ENCODE results near the gene PCP4L1.

PCP4L1 gene

GRCh38 chr1:161285521-161285920 lies 27.0 kb downstream of the PCP4L1 start:
- in situ Hi-C loops (cut with HindIII; ENCODE audit: low pct_ligation_motif_present, low sequenced_read_pairs), result no loop called here
- H3K27me3 ChIP-seq (replicated peaks), result peaks cover 17% of the 10 kb centered on the region
- TF ChIP-seq CTCF (IDR thresholded peaks at IDR 0.05; ENCODE audit: low read depth, low read length, missing control alignments), result no peak
- no peak overlapping the region for H3K27ac ChIP-seq
- no peaks in the 10 kb centered on the region for H3K36me3 ChIP-seq (replicated peaks)
- DNase-seq, result no peak
- no peak overlapping the region for H3K4me3 ChIP-seq (ENCODE audit: low read depth, low read length)

GRCh38 chr1:161287482-161288054 lies 29.0 kb downstream of the PCP4L1 start:
- peaks cover 17% of the 10 kb centered on the region for H3K27me3 ChIP-seq (replicated peaks)
- no peak overlapping the region for H3K4me3 ChIP-seq (ENCODE audit: low read depth, low read length)
- in situ Hi-C loops (cut with HindIII; ENCODE audit: low pct_ligation_motif_present, low sequenced_read_pairs), result no loop called here
- no peak overlapping the region for H3K27ac ChIP-seq
- no peaks in the 10 kb centered on the region for H3K36me3 ChIP-seq (replicated peaks)
- no peak for TF ChIP-seq CTCF (IDR thresholded peaks at IDR 0.05; ENCODE audit: low read depth, low read length, missing control alignments)
- no peak for DNase-seq

- Histone ChIP-seq H3K27me3 (replicated peaks) (peaks cover 4% of the 10 kb centered on the region), H3K27ac (no peak overlapping the region), H3K4me3 (ENCODE audit: low read depth, low read length) (no peak overlapping the region), H3K36me3 (replicated peaks) (no peaks in the 10 kb centered on the region)
- TF ChIP-seq CTCF (IDR thresholded peaks at IDR 0.05; ENCODE audit: low read depth, low read length, missing control alignments), result no peak
- DNase-seq, result no peak
- in situ Hi-C loops (cut with HindIII; ENCODE audit: low pct_ligation_motif_present, low sequenced_read_pairs), result no loop called here
These were observed 32.2 kb downstream of the PCP4L1 start for GRCh38 chr1:161290779-161291178.

- DNase-seq, result no peak
- no peak for TF ChIP-seq CTCF (IDR thresholded peaks at IDR 0.05; ENCODE audit: low read depth, low read length, missing control alignments)
- H3K27me3 ChIP-seq (replicated peaks), result no peaks in the 10 kb centered on the region
- H3K27ac ChIP-seq, result no peak overlapping the region
- H3K36me3 ChIP-seq (replicated peaks), result no peaks in the 10 kb centered on the region
- no peak overlapping the region for H3K4me3 ChIP-seq (ENCODE audit: low read depth, low read length)
- in situ Hi-C loops (cut with HindIII; ENCODE audit: low pct_ligation_motif_present, low sequenced_read_pairs), result no loop called here
These were observed 38.9 kb downstream of the PCP4L1 start for GRCh38 chr1:161297415-161297814.

GRCh38 chr1:161298116-161298515 lies 39.6 kb downstream of the PCP4L1 start:
- no peaks in the 10 kb centered on the region for H3K27me3 ChIP-seq (replicated peaks)
- in situ Hi-C loops (cut with HindIII; ENCODE audit: low pct_ligation_motif_present, low sequenced_read_pairs), result no loop called here
- H3K27ac ChIP-seq, result no peak overlapping the region
- H3K36me3 ChIP-seq (replicated peaks), result no peaks in the 10 kb centered on the region
- TF ChIP-seq CTCF (IDR thresholded peaks at IDR 0.05; ENCODE audit: low read depth, low read length, missing control alignments), result no peak
- H3K4me3 ChIP-seq (ENCODE audit: low read depth, low read length), result no peak overlapping the region
- DNase-seq, result no peak

- Histone ChIP-seq H3K27me3 (replicated peaks) (no peaks in the 10 kb centered on the region), H3K27ac (no peak overlapping the region), H3K36me3 (replicated peaks) (no peaks in the 10 kb centered on the region), H3K4me3 (ENCODE audit: low read depth, low read length) (no peak overlapping the region)
- no peak for DNase-seq
- no peak for TF ChIP-seq CTCF (IDR thresholded peaks at IDR 0.05; ENCODE audit: low read depth, low read length, missing control alignments)
- in situ Hi-C loops (cut with HindIII; ENCODE audit: low pct_ligation_motif_present, low sequenced_read_pairs), result no loop called here
These were observed 40.8 kb downstream of the PCP4L1 start for GRCh38 chr1:161299347-161299746.

Measured in brain microvascular endothelial cell (primary cell).